Measurements from ENCODE around the gene KRT85.

Gene KRT85

DNA sequence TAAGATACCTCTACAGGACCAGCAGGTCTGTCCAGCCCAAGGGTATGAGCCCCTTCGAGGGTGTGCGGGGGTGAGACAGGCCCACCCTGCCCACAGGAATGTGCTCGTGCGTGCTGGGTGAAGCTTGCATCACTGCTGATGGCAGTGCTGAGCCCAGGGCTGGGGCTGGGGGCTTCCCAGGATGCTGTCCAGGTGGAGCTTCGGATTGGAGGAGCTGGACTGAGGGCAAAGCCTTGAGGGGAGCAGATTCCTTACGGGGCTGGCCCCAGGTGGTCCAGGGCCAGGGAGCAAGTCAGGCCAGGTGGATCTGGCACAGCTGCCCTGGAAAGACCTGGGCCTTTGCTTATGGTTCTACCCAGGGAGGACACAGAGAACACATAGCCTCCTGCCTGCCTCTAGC, 2.5 kb upstream of the KRT85 start:
- Histone ChIP-seq H3K4me1 (ENCODE audit: control insufficient read depth in 2 of 2, insufficient read depth in 2 of 2, low read length in 2 of 2) (no peaks in the 10 kb centered on the region), H3K36me3 (ENCODE audit: control insufficient read depth in 2 of 2, insufficient read depth in 2 of 2, low read length in 2 of 2) (no peaks in the 10 kb centered on the region), H3K9me3 (ENCODE audit: control insufficient read depth in 2 of 2, low read length in 2 of 2) (no peaks in the 10 kb centered on the region), H3K27ac (ENCODE audit: low read depth in 2 of 2, low read length in 2 of 2) (no peak overlapping the region), H3K4me3 (ENCODE audit: low read length in 2 of 2) (no peak overlapping the region), H3K27me3 (ENCODE audit: control insufficient read depth in 2 of 2, insufficient read depth in 2 of 2, low read length in 2 of 2) (peaks cover 2 to 4% of the 10 kb centered on the region in 2 donors), H3K9ac (ENCODE audit: low read depth in 1 of 2, low read length in 2 of 2) (no peak overlapping the region)

DNA sequence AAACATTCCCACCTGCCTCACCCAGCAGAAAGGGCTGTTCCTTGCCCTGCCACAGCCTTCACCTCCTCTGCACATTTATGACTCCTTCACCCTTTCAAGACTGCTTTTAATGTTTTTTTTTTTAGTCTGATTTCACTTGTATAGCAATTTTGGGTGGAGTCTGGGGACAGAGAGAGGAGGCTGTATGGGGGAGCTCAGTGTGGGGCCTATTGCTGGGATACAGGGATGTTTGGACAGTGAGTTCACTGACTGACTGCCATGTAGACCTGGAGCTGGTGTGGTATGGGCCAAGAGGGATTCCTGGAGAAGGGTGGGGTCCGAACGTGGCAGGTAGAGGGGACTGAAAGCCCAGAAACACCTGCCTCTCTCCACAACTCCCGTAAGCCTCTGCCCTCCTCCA, 1.9 kb upstream of the KRT85 start:
- Histone ChIP-seq H3K9me3 (ENCODE audit: control insufficient read depth in 2 of 2, low read length in 2 of 2) (no peaks in the 10 kb centered on the region), H3K27me3 (ENCODE audit: control insufficient read depth in 2 of 2, insufficient read depth in 2 of 2, low read length in 2 of 2) (peaks cover 2 to 4% of the 10 kb centered on the region in 2 donors), H3K4me3 (ENCODE audit: low read length in 2 of 2) (no peak overlapping the region), H3K4me1 (ENCODE audit: control insufficient read depth in 2 of 2, insufficient read depth in 2 of 2, low read length in 2 of 2) (no peaks in the 10 kb centered on the region), H3K36me3 (ENCODE audit: control insufficient read depth in 2 of 2, insufficient read depth in 2 of 2, low read length in 2 of 2) (no peaks in the 10 kb centered on the region), H3K9ac (ENCODE audit: low read depth in 1 of 2, low read length in 2 of 2) (no peak overlapping the region), H3K27ac (ENCODE audit: low read depth in 2 of 2, low read length in 2 of 2) (no peak overlapping the region)

DNA sequence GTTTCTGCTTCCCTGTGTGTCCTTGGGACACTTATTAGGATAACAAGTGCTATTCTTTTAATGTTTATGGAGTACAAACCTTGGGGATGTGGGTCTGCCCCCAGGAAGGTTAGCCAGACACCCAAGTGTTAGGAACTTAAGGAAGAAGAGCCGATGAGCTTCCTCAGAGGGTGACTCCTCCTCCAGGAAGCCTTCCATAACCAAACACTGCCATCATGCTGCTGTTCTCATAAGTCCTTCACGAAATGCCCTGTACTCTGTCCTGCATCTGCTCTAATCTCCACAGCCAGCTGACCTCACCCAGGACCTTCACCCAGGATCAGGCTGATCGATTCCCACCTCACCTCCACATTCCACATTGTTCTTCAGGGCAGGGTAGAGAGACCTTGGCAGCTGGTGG, 1.2 kb upstream of the KRT85 start:
- peaks cover 2 to 4% of the 10 kb centered on the region in 2 donors for H3K27me3 ChIP-seq (ENCODE audit: control insufficient read depth in 2 of 2, insufficient read depth in 2 of 2, low read length in 2 of 2)
- H3K27ac ChIP-seq (ENCODE audit: low read depth in 2 of 2, low read length in 2 of 2) = no peak overlapping the region
- no peaks in the 10 kb centered on the region for H3K4me1 ChIP-seq (ENCODE audit: control insufficient read depth in 2 of 2, insufficient read depth in 2 of 2, low read length in 2 of 2)
- no peak overlapping the region for H3K9ac ChIP-seq (ENCODE audit: low read depth in 1 of 2, low read length in 2 of 2)
- no peaks in the 10 kb centered on the region for H3K9me3 ChIP-seq (ENCODE audit: control insufficient read depth in 2 of 2, low read length in 2 of 2)
- no peaks in the 10 kb centered on the region for H3K36me3 ChIP-seq (ENCODE audit: control insufficient read depth in 2 of 2, insufficient read depth in 2 of 2, low read length in 2 of 2)
- no peak overlapping the region for H3K4me3 ChIP-seq (ENCODE audit: low read length in 2 of 2)

DNA sequence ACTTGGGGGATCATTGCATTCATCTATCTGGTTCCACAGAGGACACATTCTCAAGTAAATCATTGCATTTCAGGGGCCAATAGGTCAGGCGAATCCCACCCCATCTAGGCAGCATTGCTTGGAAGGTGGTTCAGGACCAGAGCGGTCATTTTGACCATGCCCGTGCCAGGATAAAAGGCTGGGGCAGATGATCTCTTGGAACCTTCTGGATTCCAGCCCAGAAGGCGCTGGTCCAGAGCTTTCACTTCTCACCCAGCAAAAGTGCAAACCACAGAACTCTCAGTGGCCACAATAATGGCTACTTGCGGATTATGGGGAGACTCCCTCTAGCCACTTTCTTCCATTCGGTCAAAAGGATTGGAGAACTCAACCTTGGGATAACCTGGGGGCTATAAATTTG, 595 bp upstream of the KRT85 start:
- Histone ChIP-seq H3K9ac (ENCODE audit: low read depth in 1 of 2, low read length in 2 of 2) (no peak overlapping the region), H3K27ac (ENCODE audit: low read depth in 2 of 2, low read length in 2 of 2) (no peak overlapping the region), H3K4me3 (ENCODE audit: low read length in 2 of 2) (no peak overlapping the region), H3K27me3 (ENCODE audit: control insufficient read depth in 2 of 2, insufficient read depth in 2 of 2, low read length in 2 of 2) (peaks cover 2 to 4% of the 10 kb centered on the region in 2 donors), H3K36me3 (ENCODE audit: control insufficient read depth in 2 of 2, insufficient read depth in 2 of 2, low read length in 2 of 2) (no peaks in the 10 kb centered on the region), H3K9me3 (ENCODE audit: control insufficient read depth in 2 of 2, low read length in 2 of 2) (no peaks in the 10 kb centered on the region), H3K4me1 (ENCODE audit: control insufficient read depth in 2 of 2, insufficient read depth in 2 of 2, low read length in 2 of 2) (no peaks in the 10 kb centered on the region)

DNA sequence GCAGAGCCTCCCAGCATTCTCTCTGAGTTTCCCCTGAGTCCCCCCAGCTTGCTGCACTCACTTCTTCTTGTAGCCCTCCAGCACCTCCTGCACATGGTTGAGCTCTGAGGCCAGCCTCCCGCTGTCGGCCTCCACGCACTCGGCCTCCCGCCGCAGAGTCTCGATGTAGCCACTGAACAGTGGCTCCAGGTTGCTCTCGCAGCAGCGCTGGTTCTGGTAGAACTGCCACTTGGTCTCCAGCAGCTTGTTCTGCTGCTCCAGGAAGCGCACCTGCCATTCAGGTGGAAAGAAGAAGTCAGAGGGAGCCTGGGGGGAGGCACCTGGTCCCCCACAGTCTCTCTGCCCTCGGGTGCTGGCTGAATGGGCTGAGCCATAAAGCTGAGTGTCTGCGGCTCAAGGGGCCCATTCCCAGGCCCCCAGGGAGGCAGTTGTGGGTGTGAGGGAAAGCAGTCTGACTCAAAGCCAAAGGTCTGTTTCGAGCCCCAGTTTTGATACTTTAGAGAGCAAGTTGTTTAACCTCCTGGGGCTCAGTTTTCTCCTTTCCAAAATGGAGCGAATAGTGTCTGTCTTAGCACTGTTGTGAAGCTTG, 2.3 kb downstream of the KRT85 start:
- Histone ChIP-seq H3K9me3 (ENCODE audit: control insufficient read depth in 2 of 2, low read length in 2 of 2) (no peaks in the 10 kb centered on the region), H3K27me3 (ENCODE audit: control insufficient read depth in 2 of 2, insufficient read depth in 2 of 2, low read length in 2 of 2) (peaks cover 2 to 4% of the 10 kb centered on the region in 2 donors), H3K4me3 (ENCODE audit: low read length in 2 of 2) (no peak overlapping the region), H3K27ac (ENCODE audit: low read depth in 2 of 2, low read length in 2 of 2) (no peak overlapping the region), H3K36me3 (ENCODE audit: control insufficient read depth in 2 of 2, insufficient read depth in 2 of 2, low read length in 2 of 2) (no peaks in the 10 kb centered on the region), H3K9ac (ENCODE audit: low read depth in 1 of 2, low read length in 2 of 2) (no peak overlapping the region), H3K4me1 (ENCODE audit: control insufficient read depth in 2 of 2, insufficient read depth in 2 of 2, low read length in 2 of 2) (no peaks in the 10 kb centered on the region)

DNA sequence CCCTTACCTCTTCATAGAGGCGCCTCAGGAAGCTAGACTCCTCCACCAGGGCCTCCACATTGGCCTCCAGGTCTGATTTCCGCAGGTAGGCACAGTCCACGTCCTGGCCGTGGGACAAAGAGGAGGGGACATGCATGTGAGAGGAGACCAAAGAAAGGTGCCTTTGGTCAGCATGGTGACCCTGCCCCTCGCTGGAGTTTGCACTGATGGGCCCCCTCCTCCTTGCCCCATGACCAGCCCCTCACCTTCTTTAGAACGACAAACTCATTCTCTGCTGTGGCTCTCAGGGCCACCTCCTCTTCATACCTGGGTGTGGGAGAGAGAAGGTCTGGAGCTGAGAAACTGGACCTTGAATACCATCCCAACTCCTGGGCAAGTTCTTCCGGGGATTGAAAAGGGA, 3.2 kb downstream of the KRT85 start:
- H3K9ac ChIP-seq (ENCODE audit: low read depth in 1 of 2, low read length in 2 of 2) = no peak overlapping the region
- no peaks in the 10 kb centered on the region for H3K4me1 ChIP-seq (ENCODE audit: control insufficient read depth in 2 of 2, insufficient read depth in 2 of 2, low read length in 2 of 2)
- H3K27me3 ChIP-seq (ENCODE audit: control insufficient read depth in 2 of 2, insufficient read depth in 2 of 2, low read length in 2 of 2) = peaks cover 2 to 4% of the 10 kb centered on the region in 2 donors
- H3K36me3 ChIP-seq (ENCODE audit: control insufficient read depth in 2 of 2, insufficient read depth in 2 of 2, low read length in 2 of 2) = no peaks in the 10 kb centered on the region
- no peaks in the 10 kb centered on the region for H3K9me3 ChIP-seq (ENCODE audit: control insufficient read depth in 2 of 2, low read length in 2 of 2)
- no peak overlapping the region for H3K27ac ChIP-seq (ENCODE audit: low read depth in 2 of 2, low read length in 2 of 2)
- no peak overlapping the region for H3K4me3 ChIP-seq (ENCODE audit: low read length in 2 of 2)

DNA sequence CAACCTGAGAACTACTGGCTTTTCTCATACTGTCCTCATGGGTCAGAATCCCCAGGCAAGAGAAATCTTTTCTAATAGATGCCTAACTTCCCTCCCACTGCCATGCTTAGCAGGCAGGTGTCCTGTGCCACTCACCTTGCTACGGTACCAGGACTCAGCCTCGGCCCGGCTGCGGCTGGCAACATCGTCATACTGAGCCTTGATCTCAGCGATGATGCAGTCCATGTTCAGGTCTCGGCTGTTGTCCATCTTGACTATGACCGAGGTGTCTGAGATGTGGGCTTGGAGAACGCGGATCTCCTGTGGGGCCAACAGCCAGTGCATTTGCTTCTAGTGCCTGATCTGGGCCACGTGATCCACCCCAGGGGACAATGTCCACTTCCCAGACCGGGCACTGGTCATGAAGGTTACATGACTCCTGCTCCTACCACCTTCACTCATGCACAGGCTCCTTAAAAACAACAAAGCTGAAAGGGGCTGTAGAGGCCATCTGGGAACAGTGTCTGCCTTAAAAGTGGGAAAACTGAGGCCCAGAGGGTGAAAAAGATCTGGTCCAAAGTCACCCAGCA, 4.1 kb downstream of the KRT85 start:
- H3K9ac ChIP-seq (ENCODE audit: low read depth in 1 of 2, low read length in 2 of 2) = no peak overlapping the region
- no peak overlapping the region for H3K27ac ChIP-seq (ENCODE audit: low read depth in 2 of 2, low read length in 2 of 2)
- no peaks in the 10 kb centered on the region for H3K4me1 ChIP-seq (ENCODE audit: control insufficient read depth in 2 of 2, insufficient read depth in 2 of 2, low read length in 2 of 2)
- H3K9me3 ChIP-seq (ENCODE audit: control insufficient read depth in 2 of 2, low read length in 2 of 2) = no peaks in the 10 kb centered on the region
- no peak overlapping the region for H3K4me3 ChIP-seq (ENCODE audit: low read length in 2 of 2)
- peaks cover under 1 to 2% of the 10 kb centered on the region in 2 donors for H3K27me3 ChIP-seq (ENCODE audit: control insufficient read depth in 2 of 2, insufficient read depth in 2 of 2, low read length in 2 of 2)
- H3K36me3 ChIP-seq (ENCODE audit: control insufficient read depth in 2 of 2, insufficient read depth in 2 of 2, low read length in 2 of 2) = no peaks in the 10 kb centered on the region

DNA sequence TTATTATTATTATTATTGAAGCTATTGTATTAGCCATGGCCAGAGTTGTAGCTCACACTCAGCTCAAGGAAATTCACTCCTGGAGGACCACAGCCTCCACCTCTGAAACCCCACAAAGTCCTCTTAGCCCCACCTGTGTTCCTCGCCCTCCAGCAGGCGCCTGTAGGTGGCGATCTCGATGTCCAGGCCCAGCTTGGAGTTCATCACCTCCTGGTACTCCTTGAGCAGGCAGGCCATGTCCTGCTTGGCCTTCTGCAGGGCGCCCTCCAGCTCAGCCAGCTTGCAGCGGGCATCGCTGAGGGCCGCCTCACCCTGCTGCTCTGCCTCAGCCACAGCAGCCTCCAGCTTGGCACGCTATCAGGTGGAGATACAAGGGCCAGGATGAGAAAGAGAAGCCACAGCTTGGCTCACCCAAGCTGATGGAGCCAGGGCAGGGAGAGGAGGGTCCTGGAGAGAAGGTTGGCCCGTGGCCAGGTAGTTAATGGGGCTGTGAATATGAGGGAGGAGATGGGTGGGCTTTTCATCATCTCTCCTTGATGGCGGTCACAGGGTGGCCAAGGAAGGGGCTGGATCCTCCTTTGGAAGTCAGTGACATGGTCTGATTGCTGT, 5.1 kb downstream of the KRT85 start:
- Histone ChIP-seq H3K36me3 (ENCODE audit: control insufficient read depth in 2 of 2, insufficient read depth in 2 of 2, low read length in 2 of 2) (no peaks in the 10 kb centered on the region), H3K9me3 (ENCODE audit: control insufficient read depth in 2 of 2, low read length in 2 of 2) (no peaks in the 10 kb centered on the region), H3K9ac (ENCODE audit: low read depth in 1 of 2, low read length in 2 of 2) (no peak overlapping the region), H3K27ac (ENCODE audit: low read depth in 2 of 2, low read length in 2 of 2) (no peak overlapping the region), H3K4me1 (ENCODE audit: control insufficient read depth in 2 of 2, insufficient read depth in 2 of 2, low read length in 2 of 2) (no peaks in the 10 kb centered on the region), H3K4me3 (ENCODE audit: low read length in 2 of 2) (no peak overlapping the region), H3K27me3 (ENCODE audit: control insufficient read depth in 2 of 2, insufficient read depth in 2 of 2, low read length in 2 of 2) (no peaks in the 10 kb centered on the region)

DNA sequence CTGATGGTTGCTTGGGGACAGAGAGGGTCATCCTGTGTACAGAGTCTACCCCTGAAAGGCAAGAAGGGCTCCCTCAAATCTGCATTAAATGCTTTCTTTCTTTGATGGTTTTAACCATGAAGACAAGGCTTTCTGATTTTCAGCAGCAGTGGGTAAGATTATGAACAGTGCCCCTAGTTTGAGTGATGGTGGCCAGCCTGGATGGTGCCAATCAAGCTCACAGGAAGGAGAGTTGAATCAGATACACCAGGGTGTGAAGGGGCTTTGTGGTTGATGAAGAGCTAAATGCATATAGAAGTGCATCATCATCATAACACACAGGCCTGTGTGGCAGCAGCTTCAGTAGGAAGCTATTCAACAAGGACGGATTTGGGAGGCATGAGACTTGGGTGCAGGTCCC, 5.7 kb downstream of the KRT85 start:
- Histone ChIP-seq H3K9ac (ENCODE audit: low read depth in 1 of 2, low read length in 2 of 2) (no peak overlapping the region), H3K27ac (ENCODE audit: low read depth in 2 of 2, low read length in 2 of 2) (no peak overlapping the region), H3K4me3 (ENCODE audit: low read length in 2 of 2) (no peak overlapping the region), H3K27me3 (ENCODE audit: control insufficient read depth in 2 of 2, insufficient read depth in 2 of 2, low read length in 2 of 2) (no peaks in the 10 kb centered on the region), H3K4me1 (ENCODE audit: control insufficient read depth in 2 of 2, insufficient read depth in 2 of 2, low read length in 2 of 2) (no peaks in the 10 kb centered on the region), H3K9me3 (ENCODE audit: control insufficient read depth in 2 of 2, low read length in 2 of 2) (no peaks in the 10 kb centered on the region), H3K36me3 (ENCODE audit: control insufficient read depth in 2 of 2, insufficient read depth in 2 of 2, low read length in 2 of 2) (no peaks in the 10 kb centered on the region)

DNA sequence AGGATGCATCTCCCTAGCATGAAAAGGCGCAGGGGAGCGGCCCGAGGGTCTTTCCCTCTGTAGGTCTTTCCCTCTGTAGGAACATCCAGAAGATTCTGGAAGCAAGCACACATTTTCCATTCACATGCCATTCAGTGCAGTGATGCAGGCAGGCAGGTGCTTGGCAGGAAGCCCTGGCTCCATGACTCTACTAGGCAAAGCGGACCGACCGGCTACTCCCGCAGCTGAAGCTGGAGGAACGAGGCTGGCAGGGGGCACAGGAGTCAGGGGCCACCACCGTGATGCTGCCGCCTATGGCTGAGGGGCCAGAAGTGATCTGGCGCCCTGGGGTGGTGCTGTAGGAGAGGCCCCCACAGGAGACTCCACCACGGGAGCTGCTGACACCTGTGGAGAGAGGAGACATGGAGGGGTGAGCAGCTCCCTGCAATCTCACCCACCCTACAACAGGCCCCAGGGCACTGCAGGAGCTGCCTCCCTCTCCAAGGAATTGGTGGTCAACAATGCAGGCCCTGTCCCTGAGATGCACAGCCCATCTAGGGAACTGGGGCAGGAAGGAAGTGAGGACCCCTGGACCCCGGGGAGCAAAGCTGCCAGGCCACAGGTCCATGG, 6.5 kb downstream of the KRT85 start:
- no peak overlapping the region for H3K27ac ChIP-seq (ENCODE audit: low read depth in 2 of 2, low read length in 2 of 2)
- no peak overlapping the region for H3K9ac ChIP-seq (ENCODE audit: low read depth in 1 of 2, low read length in 2 of 2)
- H3K9me3 ChIP-seq (ENCODE audit: control insufficient read depth in 2 of 2, low read length in 2 of 2) = no peaks in the 10 kb centered on the region
- no peaks in the 10 kb centered on the region for H3K36me3 ChIP-seq (ENCODE audit: control insufficient read depth in 2 of 2, insufficient read depth in 2 of 2, low read length in 2 of 2)
- H3K4me1 ChIP-seq (ENCODE audit: control insufficient read depth in 2 of 2, insufficient read depth in 2 of 2, low read length in 2 of 2) = no peaks in the 10 kb centered on the region
- no peak overlapping the region for H3K4me3 ChIP-seq (ENCODE audit: low read length in 2 of 2)
- H3K27me3 ChIP-seq (ENCODE audit: control insufficient read depth in 2 of 2, insufficient read depth in 2 of 2, low read length in 2 of 2) = no peaks in the 10 kb centered on the region

Measured in mucosa of rectum (tissue), 2 donors.